Neutrophil (primary cell): ENCODE results near the gene USP28.

Experiments used
- H3K27ac ChIP-seq: fragments of 200-600 bp; sonication (generic); 2 replicates; pipeline ENCODE4 v1.5.1; 2016; ENCODE audit warnings: mild to moderate bottlenecking, moderate library complexity
- H3K27me3 ChIP-seq: fragments of 200-600 bp; sonication (generic); 2 replicates; pipeline ENCODE4 v1.6.0; 2016; ENCODE audit warnings: mild to moderate bottlenecking
- H3K36me3 ChIP-seq: fragments of 200-600 bp; sonication (generic); 2 replicates; pipeline ENCODE4 v1.5.1; 2017
- H3K4me1 ChIP-seq, 2 experiments: fragments of 200-600 bp in 1 of 2; sonication (generic) in 1 of 2; 1 replicate in 1 of 2; 2 replicates in 1 of 2; pipeline versions ENCODE4 v1.5.1 to v1.6.1; 2013 to 2016; ENCODE audit warnings: low read depth in 1 of 2, low read length in 1 of 2, mild to moderate bottlenecking in 1 of 2, moderate library complexity in 1 of 2; ENCODE audit not compliant: control insufficient read depth in 1 of 2, insufficient read depth in 1 of 2
- H3K4me3 ChIP-seq, 2 experiments: fragments of 200-600 bp in 1 of 2; sonication (generic) in 1 of 2; 1 replicate in 1 of 2; 2 replicates in 1 of 2; pipeline ENCODE4 v1.5.1; 2013 to 2016; ENCODE audit warnings: low read depth in 1 of 2, low read length in 1 of 2, mild to moderate bottlenecking in 1 of 2, moderate library complexity in 1 of 2
- H3K9me3 ChIP-seq: fragments of 200-600 bp; sonication (generic); 2 replicates; pipeline ENCODE4 v1.5.1; 2016
- TF ChIP-seq, protein P1 (sequence below): fragments of 200-600 bp; sonication (generic); IDR thresholded peaks from 2 replicates; pipeline ENCODE4 v1.5.1; 2016; ENCODE audit warnings: antibody characterized with exemption

The USP28 gene

DNA sequence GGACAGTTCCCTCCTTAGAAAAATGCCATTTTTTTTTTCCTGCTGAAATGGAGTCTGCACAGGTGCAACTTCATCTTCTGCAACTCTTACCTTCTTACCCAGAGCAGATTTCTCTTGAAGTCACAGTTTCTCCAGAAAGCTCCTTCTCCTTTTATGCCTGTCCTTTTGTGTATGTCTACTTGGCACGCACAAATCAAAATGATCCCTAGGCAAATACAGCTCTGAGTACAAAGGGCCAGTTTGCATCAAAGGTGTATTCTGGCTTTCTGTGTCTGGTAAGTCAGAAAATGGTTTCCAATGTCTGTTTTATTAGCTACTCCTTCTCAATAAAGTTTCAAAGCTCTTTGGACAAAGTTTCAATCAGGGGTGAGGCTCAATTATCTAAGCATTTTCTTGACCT lies 93.2 kb downstream of the USP28 start:
- no peak overlapping the region for H3K27ac ChIP-seq
- TF ChIP-seq, protein P1, sequence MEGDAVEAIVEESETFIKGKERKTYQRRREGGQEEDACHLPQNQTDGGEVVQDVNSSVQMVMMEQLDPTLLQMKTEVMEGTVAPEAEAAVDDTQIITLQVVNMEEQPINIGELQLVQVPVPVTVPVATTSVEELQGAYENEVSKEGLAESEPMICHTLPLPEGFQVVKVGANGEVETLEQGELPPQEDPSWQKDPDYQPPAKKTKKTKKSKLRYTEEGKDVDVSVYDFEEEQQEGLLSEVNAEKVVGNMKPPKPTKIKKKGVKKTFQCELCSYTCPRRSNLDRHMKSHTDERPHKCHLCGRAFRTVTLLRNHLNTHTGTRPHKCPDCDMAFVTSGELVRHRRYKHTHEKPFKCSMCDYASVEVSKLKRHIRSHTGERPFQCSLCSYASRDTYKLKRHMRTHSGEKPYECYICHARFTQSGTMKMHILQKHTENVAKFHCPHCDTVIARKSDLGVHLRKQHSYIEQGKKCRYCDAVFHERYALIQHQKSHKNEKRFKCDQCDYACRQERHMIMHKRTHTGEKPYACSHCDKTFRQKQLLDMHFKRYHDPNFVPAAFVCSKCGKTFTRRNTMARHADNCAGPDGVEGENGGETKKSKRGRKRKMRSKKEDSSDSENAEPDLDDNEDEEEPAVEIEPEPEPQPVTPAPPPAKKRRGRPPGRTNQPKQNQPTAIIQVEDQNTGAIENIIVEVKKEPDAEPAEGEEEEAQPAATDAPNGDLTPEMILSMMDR, result no peak
- no peak overlapping the region for H3K4me3 ChIP-seq
- H3K27me3 ChIP-seq, result peaks cover 79% of the 10 kb centered on the region
- H3K9me3 ChIP-seq, result no peaks in the 10 kb centered on the region
- H3K4me1 ChIP-seq, result no peaks in the 10 kb centered on the region
- no peaks in the 10 kb centered on the region for H3K36me3 ChIP-seq

DNA sequence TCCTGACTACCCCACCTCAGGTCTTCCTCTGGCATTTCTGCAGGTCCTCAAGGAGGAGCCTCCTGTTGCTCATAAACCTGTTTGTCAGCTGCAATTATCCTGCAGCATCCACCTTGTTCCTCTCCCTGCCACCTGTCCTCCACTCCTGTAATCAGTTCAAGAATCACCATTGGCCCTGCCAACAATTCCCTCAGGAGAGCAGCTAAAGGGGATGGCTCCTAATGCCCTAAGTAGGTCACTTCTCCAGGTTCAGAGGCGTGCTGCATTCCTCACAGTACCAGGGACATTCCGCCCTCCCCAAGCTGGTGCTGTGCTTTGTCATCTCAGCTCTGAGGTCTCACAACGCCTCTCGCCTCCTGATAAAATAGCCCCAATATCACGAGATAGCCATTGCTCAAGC lies 93.7 kb downstream of the USP28 start:
- Histone ChIP-seq H3K4me3 (no peak overlapping the region), H3K27ac (no peak overlapping the region), H3K9me3 (no peaks in the 10 kb centered on the region), H3K36me3 (no peaks in the 10 kb centered on the region), H3K27me3 (peaks cover 83% of the 10 kb centered on the region), H3K4me1 (no peaks in the 10 kb centered on the region)
- TF ChIP-seq, protein P1, result no peak

DNA sequence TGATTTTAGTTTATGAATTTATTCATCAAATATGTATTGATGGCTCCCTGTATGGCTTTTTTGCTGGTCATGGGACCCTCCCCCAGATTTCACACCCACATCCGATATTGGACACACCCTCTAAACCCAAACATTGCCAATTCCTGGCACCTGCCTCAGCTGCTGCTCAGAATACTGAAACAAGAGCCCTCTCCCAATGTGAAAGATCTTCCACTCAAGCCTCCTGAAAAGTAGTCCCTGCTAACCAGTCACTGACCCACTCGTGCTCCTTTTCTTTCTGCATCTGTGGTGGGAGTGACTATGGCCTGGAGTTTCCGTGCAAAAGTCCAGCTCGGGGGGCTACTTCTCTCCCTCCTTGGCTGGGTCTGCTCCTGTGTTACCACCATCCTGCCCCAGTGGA lies 95.9 kb downstream of the USP28 start, which contains the start of gene CLDN25:
Gene CLDN25 (plus strand): TSS at position 301 of the 400 bp plus-strand sequence. CDS start 0 bp downstream, at position 301.
- Histone ChIP-seq H3K9me3 (no peaks in the 10 kb centered on the region), H3K4me1 (no peaks in the 10 kb centered on the region), H3K27me3 (peaks cover 88% of the 10 kb centered on the region), H3K4me3 (no peak within 1 kb of the TSS), H3K27ac (no peak within 1 kb of the TSS), H3K36me3 (no peaks in the 10 kb centered on the region)
- TF ChIP-seq, protein P1, result no peak

DNA sequence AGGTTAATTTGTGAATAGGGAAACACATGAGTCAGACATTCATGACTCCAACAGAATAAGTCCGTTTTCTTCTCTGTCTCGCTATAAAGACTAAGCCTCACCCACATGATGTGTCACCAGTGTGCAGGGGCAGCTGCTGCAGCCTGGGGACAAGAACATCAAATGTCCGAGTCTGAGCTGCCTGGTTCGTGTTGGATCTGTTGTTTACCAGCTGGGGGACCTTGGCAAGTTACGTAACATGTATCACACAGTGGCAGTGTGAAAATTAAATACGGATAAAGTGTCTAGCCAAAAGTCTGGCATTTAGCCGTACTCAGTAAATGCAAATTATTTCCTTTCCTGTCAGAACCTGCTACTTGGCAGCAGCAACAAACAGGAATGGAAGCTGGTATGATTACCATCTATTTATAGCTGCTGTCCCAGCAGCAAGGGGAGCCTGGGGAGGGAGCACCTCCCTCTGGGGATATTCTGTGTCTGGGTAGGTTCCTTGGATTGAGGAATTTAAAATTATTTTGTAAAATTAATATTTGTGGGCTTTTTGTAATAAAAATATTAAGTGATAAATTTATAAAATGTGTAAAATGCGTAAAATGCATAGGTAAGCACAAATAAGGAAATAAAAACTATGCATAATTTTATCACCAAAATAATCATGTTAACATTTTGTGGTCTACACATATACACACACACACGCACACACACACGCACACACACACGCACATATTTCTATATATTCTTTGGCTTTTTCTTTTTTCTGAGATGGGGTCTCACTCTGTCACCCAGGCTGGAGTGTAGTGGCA lies 97.1 kb downstream of the USP28 start:
- H3K36me3 ChIP-seq, result no peaks in the 10 kb centered on the region
- no peak overlapping the region for H3K27ac ChIP-seq
- peaks cover 81% of the 10 kb centered on the region for H3K27me3 ChIP-seq
- peaks cover 4 to 7% of the 10 kb centered on the region in 2 experiments for H3K4me1 ChIP-seq
- TF ChIP-seq, protein P1, result no peak
- no peaks in the 10 kb centered on the region for H3K9me3 ChIP-seq
- H3K4me3 ChIP-seq, result no peak overlapping the region

DNA sequence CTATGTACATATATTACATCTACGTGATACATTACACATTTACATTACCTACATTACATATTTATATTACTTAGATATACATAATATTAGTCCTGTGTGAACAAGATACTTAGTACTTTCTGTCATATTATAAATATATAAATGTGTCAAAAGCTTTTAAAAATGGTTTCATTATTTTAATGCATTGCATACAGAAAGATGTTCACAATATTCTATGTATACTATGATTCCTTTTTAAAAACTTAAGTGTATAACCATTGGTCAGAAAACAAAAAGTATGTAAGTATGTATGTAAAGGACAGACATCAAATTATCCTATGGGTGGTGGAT lies 101.2 kb downstream of the USP28 start:
- Histone ChIP-seq H3K27ac (peak overlapping the region; percentile 62), H3K27me3 (peaks cover 45% of the 10 kb centered on the region), H3K4me3 (peak overlapping the region; percentile 68 to 78), H3K4me1 (peaks cover 11 to 19% of the 10 kb centered on the region in 2 experiments), H3K9me3 (no peaks in the 10 kb centered on the region), H3K36me3 (no peaks in the 10 kb centered on the region)
- TF ChIP-seq, protein P1, result no peak
